HepG2 (cell line): Measurements from ENCODE around the gene PIK3C2B. TPM values are rescaled to one million over a fixed set of nuclear protein-coding genes. Genes with fewer than 3 reads are reported as not detected.
A peak's percentile ranks its signal among the peaks of the same experiment; 100 is the strongest.

ENCODE experiments used
- HNRNPL ChIP-seq: fragments of 200-400 bp; formaldehyde crosslinking; IDR thresholded peaks from 2 replicates; pipeline ENCODE4 v1.6.1; 2017; ENCODE audit warnings: mild to moderate bottlenecking, low read depth, low read length
- MBNL3 ChIP-seq: fragments of 250-450 bp; sonication (Bioruptor Pico); conservative IDR thresholded peaks from 2 replicates; pipeline ENCODE4 v1.8.0; 2022; ENCODE audit warnings: mild to moderate bottlenecking, inconsistent platforms
- SMC3 ChIP-seq: IDR thresholded peaks from 2 replicates; pipeline ENCODE4 v1.6.1; 2011; ENCODE audit warnings: low read length, improper control_type of control experiment
- TFAP4 ChIP-seq: sonication (generic); IDR thresholded peaks from 2 replicates; pipeline ENCODE4 v1.6.1; 2016; ENCODE audit warnings: low read depth, borderline replicate concordance
- U2AF2 ChIP-seq: fragments of 200-400 bp; formaldehyde crosslinking; IDR thresholded peaks from 2 replicates; pipeline ENCODE4 v1.6.1; 2017; ENCODE audit warnings: low read depth, mild to moderate bottlenecking, low read length
- ZNF496 ChIP-seq: sonication (generic); formaldehyde crosslinking; IDR thresholded peaks from 2 replicates; pipeline ENCODE4 v1.8.1; 2023; ENCODE audit warnings: mild to moderate bottlenecking, moderate library complexity, missing genetic modification reagents; ENCODE audit not compliant: insufficient replicate concordance
- ZNF687 ChIP-seq: sonication (generic); formaldehyde crosslinking; IDR thresholded peaks from 2 replicates; pipeline ENCODE4 v1.5.1; 2020; ENCODE audit warnings: mild to moderate bottlenecking, missing genetic modification reagents, moderate library complexity
- polyA plus RNA-seq, 8 experiments: library from polyadenylated mRNA; depleted of rRNA in 3 of 8; stranded (reverse) in 7 of 8; unstranded in 1 of 8; fragments of >200 nt; fragmentation: Illumina TruSeq in 4 of 8; extraction: Trizol in 4 of 8; gene quantifications; 2 replicates each; pipeline versions ENCODE4 v1.2.1 to v1.2.3, GENCODE V29; 2011 to 2016; ENCODE audit warnings: low read depth in 4 of 8, missing spikeins in 1 of 8, mixed read lengths in 1 of 8; ENCODE audit not compliant: insufficient read depth in 1 of 8
- total RNA-seq, 5 experiments: library from RNA; depleted of rRNA; stranded (reverse); fragments of >200 nt; fragmentation: Illumina TruSeq; extraction: Trizol; gene quantifications; 2 replicates each; pipeline ENCODE4 v1.2.3, GENCODE V29; 2016; ENCODE audit warnings: low read depth in 1 of 5

The PIK3C2B gene
- total and polyA plus RNA-seq, 2 of the 13 experiments (the other 11 are each of a cell fraction or from before 2014, with no cell fraction given): 3.4 to 4.5 TPM

- TF ChIP-seq ZNF687 (CRISPR knock-in tag) (peak; percentile 40), MBNL3 (CRISPR knock-in tag) (no peak), SMC3 (peak; percentile 75), TFAP4 (peak; percentile 12; the same call in 1 of the 2 replicates), HNRNPL (peak; percentile 81), U2AF2 (no peak), ZNF496 (CRISPR knock-in tag) (no peak)
These were observed 48.0 kb downstream of the PIK3C2B start (continued) for GRCh38 chr1:204446413-204447111.
